Fibroblast of the aortic adventitia (primary cell): Measurements from ENCODE around the gene ITIH3. TPM values are rescaled to one million over a fixed set of nuclear protein-coding genes. Genes with fewer than 3 reads are reported as not detected.

Experiments
- DNase-seq: peaks from one replicate; pipeline ENCODE4 v3.0.0-alpha.2; 2010; ENCODE audit warnings: low read depth
- H3K4me3 ChIP-seq: 2 replicates; pipeline ENCODE4 v1.5.1; 2011; ENCODE audit warnings: low read depth, mild to moderate bottlenecking, control low read depth, low read length, moderate library complexity
- total RNA-seq: library from RNA; depleted of rRNA; stranded (reverse); fragments of >200 nt; gene quantifications from 2 replicates; pipeline ENCODE4 v1.2.3, GENCODE V29; 2012; ENCODE audit warnings: low replicate concordance
- TF ChIP-seq, protein P1 (sequence below): IDR thresholded peaks from 2 replicates; pipeline ENCODE4 v1.5.1; 2011; ENCODE audit warnings: mild to moderate bottlenecking, low read length, control low read depth, inconsistent platforms; ENCODE audit not compliant: insufficient read depth

The ITIH3 gene
- total RNA-seq, 1 donor: under 0.01 TPM

DNA sequence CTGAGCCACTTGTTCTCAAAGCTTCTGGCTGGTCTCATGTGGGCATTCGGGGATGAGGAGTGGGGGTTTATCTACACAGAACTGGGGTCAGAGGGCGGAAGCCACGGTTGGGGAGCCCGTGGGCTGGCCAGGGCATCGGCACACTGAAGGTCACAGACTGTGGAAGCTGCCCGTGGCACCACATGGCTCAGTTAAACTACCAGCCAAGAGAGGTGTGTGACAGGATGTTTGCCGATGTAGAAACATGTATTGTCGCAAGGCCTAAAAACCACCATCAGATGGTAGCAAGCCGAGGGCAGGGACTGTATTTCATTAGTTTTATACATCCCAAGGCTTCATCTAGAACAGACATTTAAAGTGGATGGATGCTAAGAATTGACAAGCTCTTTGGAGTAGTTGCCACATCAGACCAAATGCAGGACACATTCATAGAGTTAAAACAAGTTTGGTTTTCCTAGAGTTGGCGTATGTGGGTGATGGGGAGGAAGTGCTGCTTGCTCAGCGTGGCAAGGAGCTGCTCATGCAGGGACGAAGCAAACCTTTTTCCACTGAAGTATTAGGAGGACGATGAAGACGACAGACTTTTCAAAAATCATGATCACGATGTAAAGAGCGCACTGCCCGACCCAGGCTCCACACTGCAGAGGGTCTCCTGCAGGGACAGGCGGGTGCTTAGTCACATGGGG is 49.8 kb downstream of the ITIH3 start:
- TF ChIP-seq, protein P1, sequence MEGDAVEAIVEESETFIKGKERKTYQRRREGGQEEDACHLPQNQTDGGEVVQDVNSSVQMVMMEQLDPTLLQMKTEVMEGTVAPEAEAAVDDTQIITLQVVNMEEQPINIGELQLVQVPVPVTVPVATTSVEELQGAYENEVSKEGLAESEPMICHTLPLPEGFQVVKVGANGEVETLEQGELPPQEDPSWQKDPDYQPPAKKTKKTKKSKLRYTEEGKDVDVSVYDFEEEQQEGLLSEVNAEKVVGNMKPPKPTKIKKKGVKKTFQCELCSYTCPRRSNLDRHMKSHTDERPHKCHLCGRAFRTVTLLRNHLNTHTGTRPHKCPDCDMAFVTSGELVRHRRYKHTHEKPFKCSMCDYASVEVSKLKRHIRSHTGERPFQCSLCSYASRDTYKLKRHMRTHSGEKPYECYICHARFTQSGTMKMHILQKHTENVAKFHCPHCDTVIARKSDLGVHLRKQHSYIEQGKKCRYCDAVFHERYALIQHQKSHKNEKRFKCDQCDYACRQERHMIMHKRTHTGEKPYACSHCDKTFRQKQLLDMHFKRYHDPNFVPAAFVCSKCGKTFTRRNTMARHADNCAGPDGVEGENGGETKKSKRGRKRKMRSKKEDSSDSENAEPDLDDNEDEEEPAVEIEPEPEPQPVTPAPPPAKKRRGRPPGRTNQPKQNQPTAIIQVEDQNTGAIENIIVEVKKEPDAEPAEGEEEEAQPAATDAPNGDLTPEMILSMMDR: no peak

DNA sequence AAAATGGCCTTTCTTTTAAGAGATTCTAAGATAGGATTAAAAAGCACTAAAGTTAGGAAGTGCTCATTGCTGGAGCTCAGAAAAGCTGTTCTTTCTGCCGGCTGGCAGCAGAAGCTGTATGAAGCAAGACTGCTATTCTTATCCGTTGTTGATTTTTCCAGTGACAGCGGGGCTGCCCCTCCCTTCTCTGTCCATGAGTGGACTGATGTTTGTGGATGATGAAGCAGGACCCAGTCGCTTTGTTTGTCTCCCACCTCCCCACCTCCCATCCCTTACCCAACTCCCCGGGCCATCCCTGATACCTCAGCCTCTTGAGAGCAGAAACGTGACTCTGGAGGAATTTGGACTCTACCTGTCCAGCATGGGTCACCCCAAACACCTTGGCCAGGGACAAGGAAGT is 50.6 kb downstream of the ITIH3 start:
- DNase-seq: peak; percentile 77
- TF ChIP-seq, protein P1: no peak
- H3K4me3 ChIP-seq: no peak overlapping the region

More for the DNA sequence above, 49.8 kb downstream of the ITIH3 start:
- H3K4me3 ChIP-seq: no peak overlapping the region
- no peak for DNase-seq

DNA sequence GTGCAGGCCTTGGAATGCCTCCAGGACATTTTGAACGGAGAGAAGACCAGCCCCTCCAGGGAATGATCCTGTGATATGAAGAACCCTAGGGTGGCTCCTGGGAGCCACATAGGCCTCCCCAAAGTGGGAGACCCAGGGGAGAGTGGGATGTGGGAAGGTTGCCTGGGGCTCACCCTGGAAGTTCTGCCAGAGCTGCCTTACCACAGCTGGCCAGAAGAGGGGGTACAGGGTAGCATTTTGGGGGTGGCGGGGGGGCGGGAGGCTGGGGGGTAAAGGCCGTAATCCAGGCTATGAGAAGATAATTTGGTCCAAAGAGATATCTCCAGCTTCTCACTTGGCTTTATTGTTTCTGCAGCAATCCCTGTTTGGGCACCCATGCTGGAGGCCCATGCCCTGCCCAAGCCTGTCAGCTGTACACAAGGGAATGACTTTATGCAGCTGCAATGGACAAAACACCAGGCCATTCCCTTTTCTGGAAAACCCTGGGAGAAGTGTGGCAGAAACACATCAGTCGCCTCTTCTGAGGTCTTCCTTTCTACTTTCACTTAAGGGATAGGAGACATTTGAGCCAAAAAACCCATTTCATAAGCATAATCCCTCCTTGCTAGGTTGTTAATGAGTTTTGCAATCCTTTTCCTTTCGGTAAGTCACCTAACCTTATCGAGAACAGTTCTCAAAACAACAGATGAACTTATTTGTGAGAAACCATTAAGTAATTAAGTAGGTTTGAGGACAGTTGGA is 51.3 kb downstream of the ITIH3 start:
- TF ChIP-seq, protein P1: peak; percentile 48
- no peak overlapping the region for H3K4me3 ChIP-seq
- DNase-seq: no peak

DNA sequence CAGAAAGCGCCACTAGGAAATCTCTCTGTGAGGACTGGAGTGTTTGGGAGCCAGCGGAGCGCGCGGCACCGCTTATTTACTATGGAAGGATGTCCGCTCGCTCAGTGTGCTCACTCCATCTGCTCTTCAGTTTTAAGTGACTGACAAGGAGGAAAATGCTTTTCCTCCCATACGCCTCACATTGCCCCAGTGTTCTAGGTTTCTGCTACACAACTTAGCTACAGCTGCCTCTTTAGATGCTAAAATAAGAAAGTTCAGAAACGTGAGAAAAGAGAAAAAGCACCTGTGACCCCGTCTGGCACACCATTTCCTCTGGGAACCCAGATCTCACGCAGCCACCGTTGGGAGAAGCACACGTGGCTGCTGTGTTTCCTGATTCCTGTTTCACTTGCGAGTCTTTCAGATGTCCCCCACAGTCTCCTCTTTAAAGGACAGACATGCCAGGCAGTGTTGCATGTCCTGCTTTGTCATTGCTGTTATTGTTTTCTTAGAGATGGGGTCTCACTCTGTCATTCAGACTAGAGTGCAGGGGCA is 51.9 kb downstream of the ITIH3 start:
- TF ChIP-seq, protein P1: no peak
- no peak overlapping the region for H3K4me3 ChIP-seq
- DNase-seq: no peak

DNA sequence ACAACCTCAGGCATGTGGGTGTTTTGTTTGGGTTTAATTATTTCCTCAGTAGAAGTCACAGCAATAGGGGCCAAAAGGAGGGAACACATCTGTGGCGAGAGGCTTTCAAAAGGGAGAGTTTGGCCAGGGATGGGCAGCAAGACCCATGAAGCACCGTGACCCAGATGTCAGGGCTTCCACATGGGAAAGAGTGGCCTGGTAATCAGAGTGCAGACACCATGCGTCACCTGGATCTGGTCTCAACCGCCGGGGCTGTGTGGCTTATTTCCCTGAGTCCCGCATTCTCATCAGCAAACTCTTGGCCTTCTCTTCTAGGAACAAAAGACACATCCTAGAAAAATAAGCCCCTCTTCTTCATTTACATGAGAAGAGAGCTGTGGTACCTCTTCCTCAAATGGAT is 52.6 kb downstream of the ITIH3 start:
- TF ChIP-seq, protein P1: no peak
- DNase-seq: no peak
- H3K4me3 ChIP-seq: no peak overlapping the region

DNA sequence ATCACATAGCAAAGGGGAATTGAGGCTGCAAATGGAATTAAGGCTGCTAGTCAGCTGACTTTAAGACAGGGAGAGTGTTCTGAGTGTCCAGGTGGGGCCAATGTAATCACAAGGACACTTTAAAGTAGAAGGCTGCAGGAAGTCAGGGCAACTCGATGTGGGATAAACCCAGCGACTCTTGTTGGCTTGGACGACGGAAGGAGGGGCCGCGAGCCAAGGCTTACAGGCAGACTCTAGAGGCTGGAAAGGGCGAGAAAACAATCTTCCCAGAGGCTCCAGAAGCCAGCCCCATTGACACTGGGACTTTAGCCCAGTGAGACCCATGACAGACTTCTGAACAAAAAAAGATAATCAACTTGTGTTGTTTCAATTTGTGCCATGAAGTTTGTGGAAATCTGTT is 53.1 kb downstream of the ITIH3 start:
- TF ChIP-seq, protein P1: no peak
- no peak for DNase-seq
- H3K4me3 ChIP-seq: no peak overlapping the region
